Astrocyte (in vitro differentiated cells and primary cell): ENCODE results near the gene USP34. TPM values are rescaled to one million over a fixed set of nuclear protein-coding genes. Genes with fewer than 3 reads are reported as not detected.
A peak's percentile ranks its signal among the peaks of the same experiment; 100 is the strongest.

ENCODE experiments used
- DNase-seq: peaks from one replicate; pipeline ENCODE4 v3.0.0-alpha.2; 2010; ENCODE audit warnings: low read depth
- FAIRE-seq: peaks from 2 replicates; lab custom pipeline; 2011; peaks lifted over from hg19 to GRCh38; lab: Jason Lieb, UNC
- H2AFZ ChIP-seq: 2 replicates; pipeline ENCODE4 v1.6.0; 2012; ENCODE audit warnings: low read depth, low read length, inconsistent platforms
- H3K27ac ChIP-seq: 2 replicates; pipeline ENCODE4 v1.5.1; 2011; ENCODE audit warnings: low read depth, low read length, inconsistent platforms
- H3K27me3 ChIP-seq: 2 replicates; pipeline ENCODE4 v1.6.0; 2011; ENCODE audit warnings: low read length, inconsistent platforms; ENCODE audit not compliant: insufficient read depth
- H3K36me3 ChIP-seq: 2 replicates; pipeline ENCODE4 v1.5.1; 2011; ENCODE audit warnings: low read length, inconsistent platforms; ENCODE audit not compliant: insufficient read depth
- H3K4me1 ChIP-seq: 2 replicates; pipeline ENCODE4 v1.5.1; 2011; ENCODE audit warnings: low read length, inconsistent platforms; ENCODE audit not compliant: insufficient read depth
- H3K4me2 ChIP-seq: 2 replicates; pipeline ENCODE4 v1.6.0; 2012; ENCODE audit warnings: low read length, inconsistent platforms
- H3K4me3 ChIP-seq: 2 replicates; pipeline ENCODE4 v1.5.1; 2011; ENCODE audit warnings: low read depth, mild to moderate bottlenecking, low read length, inconsistent platforms; ENCODE audit not compliant: insufficient read depth
- H3K79me2 ChIP-seq: 2 replicates; pipeline ENCODE4 v1.6.0; 2012; ENCODE audit warnings: mild to moderate bottlenecking, low read length, inconsistent platforms; ENCODE audit not compliant: insufficient read depth
- H3K9ac ChIP-seq: 2 replicates; pipeline ENCODE4 v1.6.0; 2012; ENCODE audit warnings: mild to moderate bottlenecking, low read length, inconsistent platforms
- H3K9me3 ChIP-seq: 2 replicates; pipeline ENCODE4 v1.5.1; 2012; ENCODE audit warnings: low read depth, mild to moderate bottlenecking, low read length, inconsistent platforms; ENCODE audit not compliant: insufficient read depth
- H4K20me1 ChIP-seq: 2 replicates; pipeline ENCODE4 v1.6.0; 2012; ENCODE audit warnings: low read length, inconsistent platforms; ENCODE audit not compliant: insufficient read depth
- H3K27ac Mint-ChIP-seq: one replicate; pipeline ENCODE4 v1.8.0; 2021; ENCODE audit warnings: mild to moderate bottlenecking, mixed read lengths; ENCODE audit not compliant: unreplicated experiment
- H3K27me3 Mint-ChIP-seq: one replicate; pipeline ENCODE4 v1.8.0; 2021; ENCODE audit warnings: low read depth, mixed read lengths; ENCODE audit not compliant: unreplicated experiment
- H3K36me3 Mint-ChIP-seq: one replicate; pipeline ENCODE4 v1.8.0; 2021; ENCODE audit warnings: low read depth, mixed read lengths; ENCODE audit not compliant: unreplicated experiment
- H3K4me1 Mint-ChIP-seq: one replicate; pipeline ENCODE4 v1.8.0; 2021; ENCODE audit warnings: low read depth, mixed read lengths; ENCODE audit not compliant: unreplicated experiment
- H3K4me3 Mint-ChIP-seq: one replicate; pipeline ENCODE4 v1.8.0; 2021; ENCODE audit warnings: mild to moderate bottlenecking, moderate library complexity, mixed read lengths; ENCODE audit not compliant: unreplicated experiment
- H3K9me3 Mint-ChIP-seq: one replicate; pipeline ENCODE4 v1.8.0; 2021; ENCODE audit warnings: mild to moderate bottlenecking, mixed read lengths; ENCODE audit not compliant: unreplicated experiment
- EZH2 ChIP-seq: IDR thresholded peaks from 2 replicates; pipeline ENCODE4 v1.6.1; 2012; ENCODE audit warnings: mild to moderate bottlenecking, low read length, inconsistent platforms; ENCODE audit not compliant: insufficient read depth
- total RNA-seq: library from RNA; stranded (reverse); gene quantifications from 2 replicates; pipeline ENCODE4 v1.2.1, GENCODE V29; 2021
- TF ChIP-seq, protein P1 (sequence below): IDR thresholded peaks from 2 replicates; pipeline ENCODE4 v1.5.1; 2011; ENCODE audit warnings: low read depth, mild to moderate bottlenecking, inconsistent platforms, low read length, moderate library complexity; ENCODE audit not compliant: insufficient read depth

USP34 gene
- total RNA-seq, 1 donor from 2014 or later, result 99.9 TPM

GRCh38 chr2:61181382-61182058 is 289.4 kb downstream of the USP34 start:
- Histone ChIP-seq H3K79me2 (peaks cover 53% of the 10 kb centered on the region), H3K27me3 (no peaks in the 10 kb centered on the region), H4K20me1 (peaks cover 13% of the 10 kb centered on the region), H3K27ac (no peak overlapping the region), H3K4me3 (no peak overlapping the region), H3K9ac (no peak overlapping the region), H3K4me2 (peak overlapping the region; percentile 32), H2AFZ (no peak overlapping the region), H3K36me3 (peaks cover 33% of the 10 kb centered on the region), H3K9me3 (no peaks in the 10 kb centered on the region), H3K4me1 (peaks cover 36% of the 10 kb centered on the region)
- no peaks in the 10 kb centered on the region for H3K27me3 Mint-ChIP-seq
- H3K4me1 Mint-ChIP-seq, result peaks cover 34% of the 10 kb centered on the region
- TF ChIP-seq, protein P1, sequence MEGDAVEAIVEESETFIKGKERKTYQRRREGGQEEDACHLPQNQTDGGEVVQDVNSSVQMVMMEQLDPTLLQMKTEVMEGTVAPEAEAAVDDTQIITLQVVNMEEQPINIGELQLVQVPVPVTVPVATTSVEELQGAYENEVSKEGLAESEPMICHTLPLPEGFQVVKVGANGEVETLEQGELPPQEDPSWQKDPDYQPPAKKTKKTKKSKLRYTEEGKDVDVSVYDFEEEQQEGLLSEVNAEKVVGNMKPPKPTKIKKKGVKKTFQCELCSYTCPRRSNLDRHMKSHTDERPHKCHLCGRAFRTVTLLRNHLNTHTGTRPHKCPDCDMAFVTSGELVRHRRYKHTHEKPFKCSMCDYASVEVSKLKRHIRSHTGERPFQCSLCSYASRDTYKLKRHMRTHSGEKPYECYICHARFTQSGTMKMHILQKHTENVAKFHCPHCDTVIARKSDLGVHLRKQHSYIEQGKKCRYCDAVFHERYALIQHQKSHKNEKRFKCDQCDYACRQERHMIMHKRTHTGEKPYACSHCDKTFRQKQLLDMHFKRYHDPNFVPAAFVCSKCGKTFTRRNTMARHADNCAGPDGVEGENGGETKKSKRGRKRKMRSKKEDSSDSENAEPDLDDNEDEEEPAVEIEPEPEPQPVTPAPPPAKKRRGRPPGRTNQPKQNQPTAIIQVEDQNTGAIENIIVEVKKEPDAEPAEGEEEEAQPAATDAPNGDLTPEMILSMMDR, result no peak
- TF ChIP-seq EZH2, result no peak
- FAIRE-seq (no peak), DNase-seq (no peak)
- H3K9me3 Mint-ChIP-seq, result no peaks in the 10 kb centered on the region
- peaks cover 13% of the 10 kb centered on the region for H3K36me3 Mint-ChIP-seq
- H3K27ac Mint-ChIP-seq, result peak overlapping the region; percentile 42
- peak overlapping the region; percentile 70 for H3K4me3 Mint-ChIP-seq

GRCh38 chr2:61180686-61181085 is 290.2 kb downstream of the USP34 start:
- Mint-ChIP-seq H3K9me3 (peaks cover 2% of the 10 kb centered on the region), H3K27ac (peak overlapping the region; percentile 83), H3K4me1 (peaks cover 34% of the 10 kb centered on the region), H3K36me3 (peaks cover 13% of the 10 kb centered on the region), H3K27me3 (no peaks in the 10 kb centered on the region), H3K4me3 (no peak overlapping the region)
- no peaks in the 10 kb centered on the region for H3K27me3 ChIP-seq
- H3K4me3 ChIP-seq, result no peak overlapping the region
- peak overlapping the region; percentile 85 for H3K4me2 ChIP-seq
- peaks cover 26% of the 10 kb centered on the region for H3K36me3 ChIP-seq
- H2AFZ ChIP-seq, result no peak overlapping the region
- peaks cover 13% of the 10 kb centered on the region for H4K20me1 ChIP-seq
- no peaks in the 10 kb centered on the region for H3K9me3 ChIP-seq
- peaks cover 53% of the 10 kb centered on the region for H3K79me2 ChIP-seq
- H3K4me1 ChIP-seq, result peaks cover 39% of the 10 kb centered on the region
- no peak for DNase-seq
- H3K27ac ChIP-seq, result no peak overlapping the region
- H3K9ac ChIP-seq, result no peak overlapping the region
- TF ChIP-seq EZH2, result no peak
- TF ChIP-seq, protein P1, result no peak
- no peak for FAIRE-seq
